Kidney (tissue), 14 donors: ENCODE measurements around the gene C11orf68. TPM values are rescaled to one million over a fixed set of nuclear protein-coding genes. Genes with fewer than 3 reads are reported as not detected.

Experiments
- DNase-seq, 5 donors: peaks; one replicate each; pipeline ENCODE4 v3.0.0-alpha.2; 2013 to 2020
- FAIRE-seq: peaks from 2 replicates; lab custom pipeline; 2012; peaks lifted over from hg19 to GRCh38; lab: Jason Lieb, UNC
- H3K27ac ChIP-seq, 2 donors: one replicate each; pipeline ENCODE4 v1.7.0; 2013; ENCODE audit warnings: low read depth in 2 of 2, low read length in 2 of 2, inconsistent platforms in 1 of 2
- H3K27me3 ChIP-seq: one replicate; pipeline ENCODE4 v1.7.1; 2013; ENCODE audit warnings: low read length, inconsistent platforms; ENCODE audit not compliant: control insufficient read depth, insufficient read depth
- H3K36me3 ChIP-seq, 3 donors: one replicate each; pipeline versions ENCODE4 v1.7.0 to v1.7.1; 2013; ENCODE audit warnings: low read length in 3 of 3, control low read depth in 1 of 3, inconsistent platforms in 1 of 3; ENCODE audit not compliant: insufficient read depth in 3 of 3, control insufficient read depth in 2 of 3
- H3K4me1 ChIP-seq, 3 donors: one replicate each; pipeline versions ENCODE4 v1.7.0 to v1.7.1; 2013; ENCODE audit warnings: low read length in 3 of 3, inconsistent platforms in 1 of 3, low read depth in 1 of 3; ENCODE audit not compliant: control insufficient read depth in 2 of 3, insufficient read depth in 2 of 3
- H3K4me3 ChIP-seq, 3 donors: one replicate each; pipeline versions ENCODE4 v1.7.0 to v1.8.1; 2013; ENCODE audit warnings: low read length in 3 of 3, control low read depth in 1 of 3, inconsistent platforms in 1 of 3
- H3K9ac ChIP-seq, 3 donors: one replicate each; pipeline versions ENCODE4 v1.7.0 to v1.7.1; 2013; ENCODE audit warnings: low read length in 3 of 3, control low read depth in 1 of 3, inconsistent platforms in 1 of 3
- H3K9me3 ChIP-seq, 3 donors: one replicate each; pipeline versions ENCODE4 v1.7.0 to v1.7.1; 2013; ENCODE audit warnings: low read length in 3 of 3, control low read depth in 1 of 3, inconsistent platforms in 1 of 3; ENCODE audit not compliant: control insufficient read depth in 2 of 3, insufficient read depth in 1 of 3
- CTCF ChIP-seq: IDR thresholded peaks from 3 replicates; pipeline ENCODE4 v1.5.1; 2012; ENCODE audit warnings: mild to moderate bottlenecking, moderate library complexity, borderline replicate concordance; ENCODE audit not compliant: insufficient read depth; ENCODE audit errors: extremely low read depth
- intact Hi-C: fragments of 100-400 bp; cut with DNase I; formaldehyde crosslinking; loops from one replicate; pipeline ENCODE4 v1.11.1; 2022
- polyA plus RNA-seq: library from polyadenylated mRNA; stranded (reverse); fragments of 350-450 nt; fragmentation: Illumina TruSeq; extraction: RNeasy Lipid Tissue Mini Kit (QIAGEN cat#74804); gene quantifications from one replicate; pipeline ENCODE4 v1.2.3, GENCODE V29; 2014; ENCODE audit warnings: low read depth, low replicate concordance; ENCODE audit not compliant: insufficient read depth
- total RNA-seq: library from RNA; stranded (reverse); fragmentation: NEBNext Ultra II Directional; extraction: Animal tissue kit (Norgen Biotek cat#: 25700); gene quantifications from one replicate; pipeline ENCODE4 v1.2.1, GENCODE V29; 2021
- donor health status: control.
- donor health status: control.
- donor health status: control.
- donor health status: control.
- donor health status: control.
- donor health status: DM: yes; HTN: yes; CAD: no.
- donor health status: Normal renal cell carcinoma (clear cell type).

C11orf68 gene
- total and polyA plus RNA-seq, 2 donors from 2014 or later, result 38.0 to 52.0 TPM

- H3K27me3 ChIP-seq, result peaks cover 17% of the 10 kb centered on the region
- TF ChIP-seq CTCF, result no peak
- FAIRE-seq (no peak), DNase-seq (no peak)
- H3K27ac ChIP-seq, result no peak overlapping the region
- H3K9ac ChIP-seq, result no peak overlapping the region
- intact Hi-C loops, result no loop called here
- H3K9me3 ChIP-seq, result no peaks in the 10 kb centered on the region
- no peak overlapping the region for H3K4me3 ChIP-seq
- no peaks in the 10 kb centered on the region for H3K36me3 ChIP-seq
- H3K4me1 ChIP-seq, result peaks cover 0 to 11% (median 3%) of the 10 kb centered on the region in 3 donors
These were observed 21.8 kb downstream of the C11orf68 start for GRCh38 chr11:65897020-65897471.

- Histone ChIP-seq H3K36me3 (no peaks in the 10 kb centered on the region), H3K9me3 (no peaks in the 10 kb centered on the region), H3K4me3 (no peak overlapping the region), H3K27ac (no peak overlapping the region), H3K4me1 (peaks cover 0 to 17% (median 3%) of the 10 kb centered on the region in 3 donors), H3K27me3 (peaks cover 15% of the 10 kb centered on the region), H3K9ac (no peak overlapping the region)
- intact Hi-C loops, result no loop called here
- TF ChIP-seq CTCF, result no peak
- FAIRE-seq (no peak), DNase-seq (no peak)
These were observed 22.5 kb downstream of the C11orf68 start for GRCh38 chr11:65896034-65896999.

GRCh38 chr11:65895482-65895981, 23.3 kb downstream of the C11orf68 start:
- H3K4me3 ChIP-seq, result no peak overlapping the region
- no peak overlapping the region for H3K9ac ChIP-seq
- no peak for TF ChIP-seq CTCF
- intact Hi-C loops, result no loop called here
- no peak overlapping the region for H3K27ac ChIP-seq
- DNase-seq (no peak), FAIRE-seq (no peak)
- H3K9me3 ChIP-seq, result no peaks in the 10 kb centered on the region
- no peaks in the 10 kb centered on the region for H3K36me3 ChIP-seq
- peaks cover 0 to 21% (median 3%) of the 10 kb centered on the region in 3 donors for H3K4me1 ChIP-seq
- H3K27me3 ChIP-seq, result peaks cover 12% of the 10 kb centered on the region
